ENCODE data around the gene ACOX3.
"Not testable (repeated sequence)": the region's sequence is repeated elsewhere in the genome, so short reads cannot be mapped to it uniquely, and the experiment has no call there.

GRCh38 chr4:8406887-8407286 lies 33.6 kb downstream of the ACOX3 start:
- TF ChIP-seq POLR2A, POLR2AphosphoS5 (IDR thresholded peaks at IDR 0.05; ENCODE audit: low read depth, low read length): not testable (repeated sequence)
